OCI-LY3 (cell line): ENCODE data around the gene PTPRM.

ENCODE experiments used
- EZH2phosphoT487 ChIP-seq: fragments of 200-600 bp; shearing (Covaris generic); IDR thresholded peaks from 2 replicates; pipeline ENCODE4 v1.6.1; 2018; ENCODE audit warnings: antibody characterized with exemption, mixed run types, low read depth
- TF ChIP-seq, protein P1 (sequence below): fragments of 200-600, 300-600 bp; sonication (generic); IDR thresholded peaks from 2 replicates; pipeline ENCODE4 v1.5.1; 2014; ENCODE audit warnings: antibody characterized with exemption, low read length, low read depth

GRCh38 chr18:7678801-7679200 lies 111.7 kb downstream of the PTPRM start:
- TF ChIP-seq, protein P1, sequence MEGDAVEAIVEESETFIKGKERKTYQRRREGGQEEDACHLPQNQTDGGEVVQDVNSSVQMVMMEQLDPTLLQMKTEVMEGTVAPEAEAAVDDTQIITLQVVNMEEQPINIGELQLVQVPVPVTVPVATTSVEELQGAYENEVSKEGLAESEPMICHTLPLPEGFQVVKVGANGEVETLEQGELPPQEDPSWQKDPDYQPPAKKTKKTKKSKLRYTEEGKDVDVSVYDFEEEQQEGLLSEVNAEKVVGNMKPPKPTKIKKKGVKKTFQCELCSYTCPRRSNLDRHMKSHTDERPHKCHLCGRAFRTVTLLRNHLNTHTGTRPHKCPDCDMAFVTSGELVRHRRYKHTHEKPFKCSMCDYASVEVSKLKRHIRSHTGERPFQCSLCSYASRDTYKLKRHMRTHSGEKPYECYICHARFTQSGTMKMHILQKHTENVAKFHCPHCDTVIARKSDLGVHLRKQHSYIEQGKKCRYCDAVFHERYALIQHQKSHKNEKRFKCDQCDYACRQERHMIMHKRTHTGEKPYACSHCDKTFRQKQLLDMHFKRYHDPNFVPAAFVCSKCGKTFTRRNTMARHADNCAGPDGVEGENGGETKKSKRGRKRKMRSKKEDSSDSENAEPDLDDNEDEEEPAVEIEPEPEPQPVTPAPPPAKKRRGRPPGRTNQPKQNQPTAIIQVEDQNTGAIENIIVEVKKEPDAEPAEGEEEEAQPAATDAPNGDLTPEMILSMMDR = no peak
- TF ChIP-seq EZH2phosphoT487 = no peak
